8988T (cell line): ENCODE data around the gene DNAJC5G.
"Not testable (repeated sequence)": the region's sequence is repeated elsewhere in the genome, so short reads cannot be mapped to it uniquely, and the experiment has no call there.

Experiments used
- DNase-seq: peaks from one replicate; pipeline ENCODE4 v3.0.0; 2011

The DNAJC5G gene

GRCh38 chr2:27282892-27283291 lies 7.7 kb downstream of the DNAJC5G start:
- no peak for DNase-seq

GRCh38 chr2:27284996-27285395 lies 9.8 kb downstream of the DNAJC5G start:
- no peak for DNase-seq

GRCh38 chr2:27285481-27285880 lies 10.2 kb downstream of the DNAJC5G start:
- no peak for DNase-seq

- DNase-seq = no peak
These were observed 13.4 kb downstream of the DNAJC5G start for GRCh38 chr2:27288610-27289009.

- DNase-seq = no peak
These were observed 15.3 kb downstream of the DNAJC5G start for GRCh38 chr2:27290549-27290948.

- DNase-seq = no peak
These were observed 16.6 kb downstream of the DNAJC5G start for GRCh38 chr2:27291865-27292264.

- DNase-seq = no peak
These were observed 19.7 kb downstream of the DNAJC5G start for GRCh38 chr2:27294928-27295327.

- no peak for DNase-seq
These were observed 21.2 kb downstream of the DNAJC5G start for GRCh38 chr2:27296481-27296880.

GRCh38 chr2:27297195-27297594 lies 22.0 kb downstream of the DNAJC5G start:
- no peak for DNase-seq

GRCh38 chr2:27298391-27299080 lies 23.3 kb downstream of the DNAJC5G start:
- no peak for DNase-seq

- DNase-seq = not testable (repeated sequence)
These were observed 25.4 kb downstream of the DNAJC5G start for GRCh38 chr2:27300606-27301005.

- DNase-seq = peak; percentile 67
These were observed 28.1 kb downstream of the DNAJC5G start for GRCh38 chr2:27303093-27304025.

- no peak for DNase-seq
These were observed 29.4 kb downstream of the DNAJC5G start for GRCh38 chr2:27304488-27305240.

- no peak for DNase-seq
These were observed 30.3 kb downstream of the DNAJC5G start for GRCh38 chr2:27305516-27305915.

- no peak for DNase-seq
These were observed 30.9 kb downstream of the DNAJC5G start for GRCh38 chr2:27306136-27306535.

GRCh38 chr2:27306573-27307286 lies 31.5 kb downstream of the DNAJC5G start:
- DNase-seq = no peak

GRCh38 chr2:27307287-27307544 lies 32.0 kb downstream of the DNAJC5G start:
- DNase-seq = no peak

GRCh38 chr2:27307545-27308358 lies 32.5 kb downstream of the DNAJC5G start:
- no peak for DNase-seq

GRCh38 chr2:27308359-27308881 lies 33.2 kb downstream of the DNAJC5G start, which contains the start of gene UCN:
Gene UCN, minus strand, starts transcription at chr2:27308445. Its CDS starts 550 bp downstream, at chr2:27307895.
- no peak for DNase-seq

GRCh38 chr2:27309651-27310050 lies 34.4 kb downstream of the DNAJC5G start:
- DNase-seq = no peak

- no peak for DNase-seq
These were observed 36.9 kb downstream of the DNAJC5G start for GRCh38 chr2:27312152-27312551.
